ENCODE measurements around the gene TUFM.
"Not testable (repeated sequence)": the region's sequence is repeated elsewhere in the genome, so short reads cannot be mapped to it uniquely, and the experiment has no call there.

TUFM gene

GRCh38 chr16:28837672-28838557, 8.2 kb downstream of the TUFM start:
- DNase-seq, result no peak

GRCh38 chr16:28836761-28837064, 9.4 kb downstream of the TUFM start:
- no peak for DNase-seq

GRCh38 chr16:28835864-28836760, 10.0 kb downstream of the TUFM start:
- no peak for DNase-seq

- no peak for DNase-seq
Measured at GRCh38 chr16:28834873-28835863, 11.0 kb downstream of the TUFM start.

- DNase-seq, result no peak
Measured at GRCh38 chr16:28834349-28834748, 11.8 kb downstream of the TUFM start.

- DNase-seq, result no peak
Measured at GRCh38 chr16:28830531-28830930, 15.6 kb downstream of the TUFM start.

GRCh38 chr16:28829747-28830146, 16.4 kb downstream of the TUFM start:
- DNase-seq, result no peak

GRCh38 chr16:28826141-28826540, 20.0 kb downstream of the TUFM start:
- no peak for DNase-seq

GRCh38 chr16:28824717-28824973, 21.5 kb downstream of the TUFM start:
- no peak for DNase-seq

GRCh38 chr16:28823873-28824716, 22.1 kb downstream of the TUFM start:
- DNase-seq, result peak; percentile 99

- no peak for DNase-seq
Measured at GRCh38 chr16:28823291-28823872, 22.8 kb downstream of the TUFM start.

- DNase-seq, result peak; percentile 99
Measured at GRCh38 chr16:28822520-28823290, 23.4 kb downstream of the TUFM start, which contains the start of gene ATXN2L. Gene ATXN2L (plus strand): TSS chr16:28822999. CDS start chr16:28823260, 261 bp downstream.

- no peak for DNase-seq
Measured at GRCh38 chr16:28821874-28822519, 24.2 kb downstream of the TUFM start.

- DNase-seq, result not testable (repeated sequence)
Measured at GRCh38 chr16:28820546-28820945, 25.6 kb downstream of the TUFM start.

- no peak for DNase-seq
Measured at GRCh38 chr16:28820016-28820415, 26.1 kb downstream of the TUFM start.

- not testable (repeated sequence) for DNase-seq
Measured at GRCh38 chr16:28807445-28808120, 38.6 kb downstream of the TUFM start.

- DNase-seq, result peak; percentile 37
Measured at GRCh38 chr16:28802235-28803019, 43.7 kb downstream of the TUFM start.
